ENCODE results near the gene AFTPH. TPM values are rescaled to one million over a fixed set of nuclear protein-coding genes. Genes with fewer than 3 reads are reported as not detected.

AFTPH gene
- total and polyA plus RNA-seq, 9 of the 15 experiments (the other 6 are each of a cell fraction or from before 2014, with no cell fraction given), result 8.0 to 26.2 (median 13.8) TPM

DNA sequence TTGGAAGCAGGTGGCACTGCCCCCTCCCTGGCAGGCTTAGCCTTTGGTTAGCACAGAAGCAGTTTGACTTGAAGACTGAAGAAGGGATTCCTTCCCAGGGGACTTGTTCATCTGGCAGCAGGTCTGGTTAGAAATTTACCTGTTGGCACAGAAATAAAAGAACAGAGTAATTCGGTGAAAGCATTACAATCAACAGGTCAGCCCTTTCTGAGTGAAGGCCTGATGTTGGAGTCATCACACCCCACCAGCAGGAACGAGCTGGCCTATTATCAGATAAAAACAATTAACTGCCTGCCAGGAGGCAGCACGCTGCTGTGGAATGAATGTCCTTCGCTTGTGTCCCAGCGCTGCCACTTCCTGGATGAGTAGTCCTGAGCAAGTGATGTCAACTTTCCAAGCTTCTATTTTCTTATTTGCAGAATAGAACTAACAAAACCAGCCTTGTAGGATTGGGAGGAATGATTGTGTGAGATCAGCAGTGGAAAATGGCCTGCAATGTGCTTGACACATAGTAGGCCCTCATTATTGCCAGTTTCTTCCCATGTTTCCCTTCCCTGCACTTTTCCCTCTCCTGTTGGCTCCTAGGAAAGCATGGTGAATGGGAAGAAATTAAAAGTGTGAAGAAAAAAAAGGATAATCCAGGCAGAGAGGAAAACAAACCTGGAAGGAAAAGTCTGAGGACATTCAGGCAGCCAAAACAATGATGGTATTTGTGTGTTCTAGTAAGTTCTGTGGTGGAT, 41.2 kb upstream of the AFTPH start (continued):
- TF ChIP-seq, protein P1, sequence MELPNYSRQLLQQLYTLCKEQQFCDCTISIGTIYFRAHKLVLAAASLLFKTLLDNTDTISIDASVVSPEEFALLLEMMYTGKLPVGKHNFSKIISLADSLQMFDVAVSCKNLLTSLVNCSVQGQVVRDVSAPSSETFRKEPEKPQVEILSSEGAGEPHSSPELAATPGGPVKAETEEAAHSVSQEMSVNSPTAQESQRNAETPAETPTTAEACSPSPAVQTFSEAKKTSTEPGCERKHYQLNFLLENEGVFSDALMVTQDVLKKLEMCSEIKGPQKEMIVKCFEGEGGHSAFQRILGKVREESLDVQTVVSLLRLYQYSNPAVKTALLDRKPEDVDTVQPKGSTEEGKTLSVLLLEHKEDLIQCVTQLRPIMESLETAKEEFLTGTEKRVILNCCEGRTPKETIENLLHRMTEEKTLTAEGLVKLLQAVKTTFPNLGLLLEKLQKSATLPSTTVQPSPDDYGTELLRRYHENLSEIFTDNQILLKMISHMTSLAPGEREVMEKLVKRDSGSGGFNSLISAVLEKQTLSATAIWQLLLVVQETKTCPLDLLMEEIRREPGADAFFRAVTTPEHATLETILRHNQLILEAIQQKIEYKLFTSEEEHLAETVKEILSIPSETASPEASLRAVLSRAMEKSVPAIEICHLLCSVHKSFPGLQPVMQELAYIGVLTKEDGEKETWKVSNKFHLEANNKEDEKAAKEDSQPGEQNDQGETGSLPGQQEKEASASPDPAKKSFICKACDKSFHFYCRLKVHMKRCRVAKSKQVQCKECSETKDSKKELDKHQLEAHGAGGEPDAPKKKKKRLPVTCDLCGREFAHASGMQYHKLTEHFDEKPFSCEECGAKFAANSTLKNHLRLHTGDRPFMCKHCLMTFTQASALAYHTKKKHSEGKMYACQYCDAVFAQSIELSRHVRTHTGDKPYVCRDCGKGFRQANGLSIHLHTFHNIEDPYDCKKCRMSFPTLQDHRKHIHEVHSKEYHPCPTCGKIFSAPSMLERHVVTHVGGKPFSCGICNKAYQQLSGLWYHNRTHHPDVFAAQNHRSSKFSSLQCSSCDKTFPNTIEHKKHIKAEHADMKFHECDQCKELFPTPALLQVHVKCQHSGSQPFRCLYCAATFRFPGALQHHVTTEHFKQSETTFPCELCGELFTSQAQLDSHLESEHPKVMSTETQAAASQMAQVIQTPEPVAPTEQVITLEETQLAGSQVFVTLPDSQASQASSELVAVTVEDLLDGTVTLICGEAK (IDR thresholded peaks at IDR 0.05), result no peak
- TF ChIP-seq, protein P1 (CRISPR knock-in tag; IDR thresholded peaks at IDR 0.05), result no peak
- TF ChIP-seq ZKSCAN1 (IDR thresholded peaks at IDR 0.05; ENCODE audit: low read depth, low read length) (peak; percentile 91), MYBL2 (IDR thresholded peaks at IDR 0.05; ENCODE audit: low read depth) (no peak), MYBL2 (CRISPR knock-in tag; IDR thresholded peaks at IDR 0.05; ENCODE audit: borderline replicate concordance) (no peak), ILF3 (IDR thresholded peaks at IDR 0.05; ENCODE audit: borderline replicate concordance) (no peak), ZNF347 (CRISPR knock-in tag; IDR thresholded peaks at IDR 0.05; ENCODE audit: low read depth) (no peak), MXI1 (IDR thresholded peaks at IDR 0.05; ENCODE audit: low read depth, low read length) (no peak), NCOA1 (IDR thresholded peaks at IDR 0.05; ENCODE audit: low read depth) (no peak), ZNF75A (CRISPR knock-in tag; IDR thresholded peaks at IDR 0.05) (no peak), TARDBP (IDR thresholded peaks at IDR 0.05) (no peak)
- TF ChIP-seq, protein P2, sequence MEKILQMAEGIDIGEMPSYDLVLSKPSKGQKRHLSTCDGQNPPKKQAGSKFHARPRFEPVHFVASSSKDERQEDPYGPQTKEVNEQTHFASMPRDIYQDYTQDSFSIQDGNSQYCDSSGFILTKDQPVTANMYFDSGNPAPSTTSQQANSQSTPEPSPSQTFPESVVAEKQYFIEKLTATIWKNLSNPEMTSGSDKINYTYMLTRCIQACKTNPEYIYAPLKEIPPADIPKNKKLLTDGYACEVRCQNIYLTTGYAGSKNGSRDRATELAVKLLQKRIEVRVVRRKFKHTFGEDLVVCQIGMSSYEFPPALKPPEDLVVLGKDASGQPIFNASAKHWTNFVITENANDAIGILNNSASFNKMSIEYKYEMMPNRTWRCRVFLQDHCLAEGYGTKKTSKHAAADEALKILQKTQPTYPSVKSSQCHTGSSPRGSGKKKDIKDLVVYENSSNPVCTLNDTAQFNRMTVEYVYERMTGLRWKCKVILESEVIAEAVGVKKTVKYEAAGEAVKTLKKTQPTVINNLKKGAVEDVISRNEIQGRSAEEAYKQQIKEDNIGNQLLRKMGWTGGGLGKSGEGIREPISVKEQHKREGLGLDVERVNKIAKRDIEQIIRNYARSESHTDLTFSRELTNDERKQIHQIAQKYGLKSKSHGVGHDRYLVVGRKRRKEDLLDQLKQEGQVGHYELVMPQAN (IDR thresholded peaks at IDR 0.05; ENCODE audit: borderline replicate concordance), result no peak
- TF ChIP-seq, protein P3, sequence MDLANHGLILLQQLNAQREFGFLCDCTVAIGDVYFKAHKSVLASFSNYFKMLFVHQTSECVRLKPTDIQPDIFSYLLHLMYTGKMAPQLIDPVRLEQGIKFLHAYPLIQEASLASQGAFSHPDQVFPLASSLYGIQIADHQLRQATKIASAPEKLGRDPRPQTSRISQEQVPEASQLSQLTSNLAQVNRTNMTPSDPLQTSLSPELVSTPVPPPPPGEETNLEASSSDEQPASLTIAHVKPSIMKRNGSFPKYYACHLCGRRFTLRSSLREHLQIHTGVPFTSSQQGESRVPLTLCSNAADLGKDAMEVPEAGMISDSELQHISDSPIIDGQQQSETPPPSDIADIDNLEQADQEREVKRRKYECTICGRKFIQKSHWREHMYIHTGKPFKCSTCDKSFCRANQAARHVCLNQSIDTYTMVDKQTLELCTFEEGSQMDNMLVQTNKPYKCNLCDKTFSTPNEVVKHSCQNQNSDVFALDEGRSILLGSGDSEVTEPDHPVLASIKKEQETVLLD (IDR thresholded peaks at IDR 0.05), result no peak
- TF ChIP-seq, protein P4, sequence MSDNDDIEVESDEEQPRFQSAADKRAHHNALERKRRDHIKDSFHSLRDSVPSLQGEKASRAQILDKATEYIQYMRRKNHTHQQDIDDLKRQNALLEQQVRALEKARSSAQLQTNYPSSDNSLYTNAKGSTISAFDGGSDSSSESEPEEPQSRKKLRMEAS (CRISPR knock-in tag; IDR thresholded peaks at IDR 0.05), result 0 out of 2 replicates have a peak, but pooled peaks have one; percentile 38
- TF ChIP-seq, protein P5, sequence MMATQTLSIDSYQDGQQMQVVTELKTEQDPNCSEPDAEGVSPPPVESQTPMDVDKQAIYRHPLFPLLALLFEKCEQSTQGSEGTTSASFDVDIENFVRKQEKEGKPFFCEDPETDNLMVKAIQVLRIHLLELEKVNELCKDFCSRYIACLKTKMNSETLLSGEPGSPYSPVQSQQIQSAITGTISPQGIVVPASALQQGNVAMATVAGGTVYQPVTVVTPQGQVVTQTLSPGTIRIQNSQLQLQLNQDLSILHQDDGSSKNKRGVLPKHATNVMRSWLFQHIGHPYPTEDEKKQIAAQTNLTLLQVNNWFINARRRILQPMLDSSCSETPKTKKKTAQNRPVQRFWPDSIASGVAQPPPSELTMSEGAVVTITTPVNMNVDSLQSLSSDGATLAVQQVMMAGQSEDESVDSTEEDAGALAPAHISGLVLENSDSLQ (IDR thresholded peaks at IDR 0.05), result no peak

Data from K562 (cell line).